ENCODE results near the gene SDC3.

DNA sequence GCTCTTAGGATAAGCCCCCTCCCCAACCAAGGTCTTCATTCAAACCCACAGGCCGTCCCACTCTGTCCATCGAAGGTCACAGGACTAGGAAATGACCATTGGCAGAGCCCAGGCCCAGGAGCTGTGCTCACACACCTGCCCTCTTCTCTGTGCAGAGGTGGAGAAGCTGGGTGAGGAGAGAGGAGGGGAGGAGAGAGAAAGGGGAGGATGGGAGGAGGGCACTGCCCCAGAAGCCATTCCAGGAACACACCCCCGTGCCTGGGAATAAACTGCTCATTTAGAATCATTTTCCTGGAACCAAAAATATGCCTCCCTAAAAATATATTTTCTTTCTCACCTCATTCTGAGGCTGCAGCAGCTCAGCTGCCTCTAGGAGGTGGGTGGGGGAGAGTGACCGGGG lies 6.4 kb upstream of the SDC3 start:
- TF ChIP-seq CTCF (IDR thresholded peaks at IDR 0.05; ENCODE audit: borderline replicate concordance, extremely low read depth, low read length, poor library complexity, severe bottlenecking) (no peak), EZH2 (IDR thresholded peaks at IDR 0.05; ENCODE audit: borderline replicate concordance, low read depth, low read length, severe bottlenecking) (no peak)
